WTC11 (cell line): ENCODE measurements around the gene UQCR10. TPM values are rescaled to one million over a fixed set of nuclear protein-coding genes. Genes with fewer than 3 reads are reported as not detected.

Source experiments
- ATAC-seq: fragments of 200-7000 bp; cut with Tn5 transposase; 2 replicates; pipeline ENCODE4 v1.10.0; 2021; ENCODE audit warnings: mild to moderate bottlenecking, moderate library complexity
- CTCF ChIA-PET: fragments of 300-600 bp; sonication (Branson Sonifier 250); formaldehyde crosslinking; loops from one replicate; lab custom pipeline; 2021; ENCODE audit warnings: antibody characterized with exemption; lab: Charles Lee
- POLR2A ChIA-PET: fragments of 350-600 bp; sonication (Branson Sonifier 250); formaldehyde crosslinking; loops from one replicate; lab custom pipeline; 2021; ENCODE audit warnings: antibody characterized with exemption; lab: Charles Lee
- DNase-seq: peaks from one replicate; pipeline ENCODE4 v3.0.0; 2021; ENCODE audit warnings: low spot score
- H3K27ac Mint-ChIP-seq: 2 replicates; pipeline ENCODE4 v1.8.0; 2021; ENCODE audit warnings: mixed read lengths
- H3K27me3 Mint-ChIP-seq: 2 replicates; pipeline ENCODE4 v1.8.0; 2021; ENCODE audit warnings: low read depth, mild to moderate bottlenecking, moderate library complexity, mixed read lengths
- H3K36me3 Mint-ChIP-seq: 2 replicates; pipeline ENCODE4 v1.8.0; 2021; ENCODE audit warnings: mixed read lengths
- H3K4me1 Mint-ChIP-seq: 2 replicates; pipeline ENCODE4 v1.8.0; 2022; ENCODE audit warnings: mixed read lengths
- H3K4me3 Mint-ChIP-seq: 2 replicates; pipeline ENCODE4 v1.8.0; 2021; ENCODE audit warnings: mild to moderate bottlenecking, moderate library complexity, mixed read lengths
- H3K9me3 Mint-ChIP-seq: 2 replicates; pipeline ENCODE4 v1.8.0; 2021; ENCODE audit warnings: mixed read lengths
- ARID4B ChIP-seq: sonication (generic); formaldehyde crosslinking; IDR thresholded peaks from 2 replicates; pipeline ENCODE4 v1.8.0; 2023; ENCODE audit warnings: missing genetic modification reagents, mild to moderate bottlenecking, borderline replicate concordance
- CBFB ChIP-seq: sonication (generic); formaldehyde crosslinking; IDR thresholded peaks from 2 replicates; pipeline ENCODE4 v1.8.1; 2022; ENCODE audit warnings: mild to moderate bottlenecking, low read depth, missing genetic modification reagents
- CREB1 ChIP-seq: sonication (generic); formaldehyde crosslinking; IDR thresholded peaks from 2 replicates; pipeline ENCODE4 v1.8.0; 2023; ENCODE audit warnings: mild to moderate bottlenecking, missing genetic modification reagents
- ELF4 ChIP-seq: sonication (generic); formaldehyde crosslinking; IDR thresholded peaks from 2 replicates; pipeline ENCODE4 v1.8.1; 2022; ENCODE audit warnings: low read depth, mild to moderate bottlenecking, moderate library complexity, missing genetic modification reagents
- EMX1 ChIP-seq: fragments of 250-450 bp; sonication (Bioruptor Pico); IDR thresholded peaks from 2 replicates; pipeline ENCODE4 v1.8.0; 2021; ENCODE audit warnings: mild to moderate bottlenecking
- FOXJ3 ChIP-seq: sonication (generic); formaldehyde crosslinking; IDR thresholded peaks from 2 replicates; pipeline ENCODE4 v1.9.0; 2021; ENCODE audit warnings: missing genetic modification reagents, mild to moderate bottlenecking, borderline replicate concordance
- HMGXB4 ChIP-seq: sonication (generic); formaldehyde crosslinking; IDR thresholded peaks from 2 replicates; pipeline ENCODE4 v1.8.1; 2023; ENCODE audit warnings: mild to moderate bottlenecking, moderate library complexity, missing genetic modification reagents
- IRF2 ChIP-seq: sonication (generic); formaldehyde crosslinking; IDR thresholded peaks from 2 replicates; pipeline ENCODE4 v1.8.0; 2022; ENCODE audit warnings: low read depth, missing genetic modification reagents, borderline replicate concordance
- JUN ChIP-seq: sonication (generic); formaldehyde crosslinking; IDR thresholded peaks from 2 replicates; pipeline ENCODE4 v1.8.0; 2023; ENCODE audit warnings: mild to moderate bottlenecking, missing genetic modification reagents
- MAX ChIP-seq: sonication (generic); formaldehyde crosslinking; IDR thresholded peaks from 2 replicates; pipeline ENCODE4 v1.8.0; 2022; ENCODE audit warnings: mild to moderate bottlenecking, missing genetic modification reagents
- NFATC4 ChIP-seq: fragments of 250-450 bp; sonication (Bioruptor Pico); IDR thresholded peaks from 2 replicates; pipeline ENCODE4 v1.9.0; 2021; ENCODE audit warnings: mild to moderate bottlenecking
- NFE2L1 ChIP-seq: sonication (generic); formaldehyde crosslinking; IDR thresholded peaks from 2 replicates; pipeline ENCODE4 v1.8.1; 2023; ENCODE audit warnings: missing genetic modification reagents
- NFYB ChIP-seq: sonication (generic); formaldehyde crosslinking; conservative IDR thresholded peaks from 2 replicates; pipeline ENCODE4 v1.8.0; 2022; ENCODE audit warnings: low read depth, missing genetic modification reagents
- NR3C1 ChIP-seq: sonication (generic); formaldehyde crosslinking; conservative IDR thresholded peaks from 2 replicates; pipeline ENCODE4 v1.8.1; 2023; ENCODE audit warnings: low read depth, mild to moderate bottlenecking, missing genetic modification reagents
- RELA ChIP-seq: sonication (generic); formaldehyde crosslinking; IDR thresholded peaks from 2 replicates; pipeline ENCODE4 v1.8.1; 2022; ENCODE audit warnings: missing genetic modification reagents, mild to moderate bottlenecking, borderline replicate concordance
- ZBTB43 ChIP-seq: sonication (generic); formaldehyde crosslinking; IDR thresholded peaks from 2 replicates; pipeline ENCODE4 v1.8.1; 2023; ENCODE audit warnings: mild to moderate bottlenecking, missing genetic modification reagents
- ZMAT4 ChIP-seq: fragments of 250-450 bp; sonication (Bioruptor Pico); IDR thresholded peaks from 2 replicates; pipeline ENCODE4 v1.9.0; 2021; ENCODE audit warnings: mild to moderate bottlenecking
- ZNF425 ChIP-seq: fragments of 250-450 bp; sonication (Bioruptor Pico); conservative IDR thresholded peaks from 2 replicates; pipeline ENCODE4 v1.9.0; 2021; ENCODE audit warnings: mild to moderate bottlenecking
- total RNA-seq: library from RNA; stranded (reverse); gene quantifications from 3 replicates; pipeline ENCODE4 v1.2.3, GENCODE V29; 2021

Gene UQCR10
- total RNA-seq, 1 experiment from 2014 or later = 119 TPM

GRCh38 chr22:29758068-29758622, 9.0 kb upstream of the UQCR10 start:
- no peaks in the 10 kb centered on the region for H3K27me3 Mint-ChIP-seq
- H3K9me3 Mint-ChIP-seq = no peaks in the 10 kb centered on the region
- no peak overlapping the region for H3K27ac Mint-ChIP-seq
- ChIA-PET CTCF (interaction anchor here (1.0 kb wide), 1 partner anchor 9 kb away, joined by 3 read pairs; the partner anchor contains the start of genes UQCR10 and ZMAT5), POLR2A (no interaction called here)
- H3K4me3 Mint-ChIP-seq = no peak overlapping the region
- DNase-seq = no peak
- no peak for ATAC-seq
- no peaks in the 10 kb centered on the region for H3K36me3 Mint-ChIP-seq
- no peak for TF ChIP-seq EMX1
- no peaks in the 10 kb centered on the region for H3K4me1 Mint-ChIP-seq

GRCh38 chr22:29758959-29759358, 8.2 kb upstream of the UQCR10 start:
- Mint-ChIP-seq H3K4me1 (no peaks in the 10 kb centered on the region), H3K36me3 (no peaks in the 10 kb centered on the region), H3K27me3 (no peaks in the 10 kb centered on the region), H3K9me3 (no peaks in the 10 kb centered on the region), H3K27ac (no peak overlapping the region), H3K4me3 (no peak overlapping the region)
- no peak for TF ChIP-seq ELF4 (CRISPR knock-in tag)
- TF ChIP-seq IRF2 (CRISPR knock-in tag) = no peak
- no peak for TF ChIP-seq NFYB (CRISPR knock-in tag)
- no peak for DNase-seq
- CTCF ChIA-PET = interaction anchor here (0.6 to 1.0 kb wide), 2 partner anchors 8 to 169 kb away, joined by 3 read pairs; partner anchors contain the start of genes UQCR10 and ZMAT5
- ATAC-seq = no peak
- POLR2A ChIA-PET = no interaction called here

GRCh38 chr22:29762263-29762662, 4.9 kb upstream of the UQCR10 start:
- ATAC-seq = no peak
- H3K4me1 Mint-ChIP-seq = peaks cover 6% of the 10 kb centered on the region
- CTCF ChIA-PET = interaction anchor here (0.7 to 1.0 kb wide), 2 partner anchors 73 to 243 kb away, joined by 3 read pairs; no protein-coding TSS in a partner anchor
- TF ChIP-seq CREB1 (CRISPR knock-in tag) (no peak), FOXJ3 (CRISPR knock-in tag) (no peak), NFE2L1 (CRISPR knock-in tag) (no peak), ZMAT4 (no peak), RELA (CRISPR knock-in tag) (no peak), NR3C1 (CRISPR knock-in tag) (no peak), HMGXB4 (no peak), ARID4B (CRISPR knock-in tag) (no peak), MAX (no peak), CBFB (CRISPR knock-in tag) (no peak), ZBTB43 (CRISPR knock-in tag) (no peak), ZNF425 (CRISPR knock-in tag) (no peak), NFATC4 (CRISPR knock-in tag) (no peak), JUN (CRISPR knock-in tag) (no peak)
- no peak overlapping the region for H3K4me3 Mint-ChIP-seq
- H3K27ac Mint-ChIP-seq = no peak overlapping the region
- DNase-seq = peak; percentile 48
- POLR2A ChIA-PET = interaction anchor here (0.6 kb wide), 2 partner anchors 174 to 320 kb away, joined by 3 to 5 read pairs; no protein-coding TSS in a partner anchor
- peaks cover under 1% of the 10 kb centered on the region for H3K36me3 Mint-ChIP-seq
- no peaks in the 10 kb centered on the region for H3K9me3 Mint-ChIP-seq
- no peaks in the 10 kb centered on the region for H3K27me3 Mint-ChIP-seq
